ENCODE data around the gene NETO1. TPM values are rescaled to one million over a fixed set of nuclear protein-coding genes. Genes with fewer than 3 reads are reported as not detected.

Gene NETO1
- total RNA-seq, 6 experiments from 2014 or later: not detected

DNA sequence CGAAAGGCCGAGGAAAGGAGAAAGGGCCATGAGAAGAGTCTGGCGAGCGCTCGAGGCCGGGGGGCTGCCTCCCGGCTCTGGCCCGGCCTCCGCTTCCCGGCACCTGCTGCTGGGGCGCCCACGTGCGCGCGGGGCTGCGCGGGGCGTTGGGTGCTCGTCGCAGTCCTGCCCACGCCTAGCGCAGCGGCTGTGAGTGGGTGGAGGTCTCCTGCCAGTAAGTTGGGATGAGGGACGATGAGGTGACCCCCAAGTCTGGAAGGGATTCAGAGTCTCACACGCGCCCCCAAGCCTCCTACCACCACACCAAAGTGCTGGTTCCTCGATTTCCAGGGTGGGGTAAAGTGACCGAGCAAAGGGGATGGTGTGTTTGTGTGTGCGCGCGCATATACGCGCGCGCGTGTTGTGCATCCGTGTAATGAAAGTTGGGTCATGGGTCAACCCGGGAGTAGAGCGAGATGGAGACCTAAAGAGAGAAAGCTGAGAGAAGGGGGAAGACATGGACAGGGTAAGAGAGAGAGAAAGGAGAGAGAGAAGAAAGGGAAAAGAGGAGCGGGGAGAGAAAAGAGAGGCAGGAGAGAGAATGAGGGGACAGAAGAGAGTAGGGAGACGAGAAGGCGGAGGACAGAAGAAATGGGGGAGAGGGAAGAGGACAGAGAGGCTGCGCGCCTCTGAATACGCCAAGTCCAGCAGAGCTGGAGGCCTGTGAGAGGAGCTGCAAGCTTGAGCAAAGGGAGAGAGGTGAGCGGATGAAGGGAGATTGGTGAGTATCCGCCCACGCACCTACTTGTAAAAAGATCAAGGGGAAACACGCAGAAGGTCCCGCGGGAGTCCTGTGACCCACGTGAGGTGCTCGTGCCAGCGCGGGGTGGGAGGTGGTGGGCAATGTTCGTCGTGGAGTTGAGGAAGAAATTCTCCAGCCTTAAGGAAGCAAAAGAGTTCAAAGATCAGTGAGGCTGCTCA, 1.7 kb upstream of the NETO1 start:
- no peaks in the 10 kb centered on the region; the same call in 1 of the 2 replicates for H3K36me3 Mint-ChIP-seq (ENCODE audit: low read depth)
- H3K4me3 Mint-ChIP-seq: no peak overlapping the region; the same call in 1 of the 2 replicates
- peaks cover 14% of the 10 kb centered on the region for H3K4me1 Mint-ChIP-seq (ENCODE audit: low read depth)
- H3K27me3 Mint-ChIP-seq (ENCODE audit: insufficient read depth): peaks cover 21% of the 10 kb centered on the region
- no peak overlapping the region for H3K27ac Mint-ChIP-seq
- no peaks in the 10 kb centered on the region; the same call in 1 of the 2 replicates for H3K9me3 Mint-ChIP-seq
- TF ChIP-seq, protein P1, sequence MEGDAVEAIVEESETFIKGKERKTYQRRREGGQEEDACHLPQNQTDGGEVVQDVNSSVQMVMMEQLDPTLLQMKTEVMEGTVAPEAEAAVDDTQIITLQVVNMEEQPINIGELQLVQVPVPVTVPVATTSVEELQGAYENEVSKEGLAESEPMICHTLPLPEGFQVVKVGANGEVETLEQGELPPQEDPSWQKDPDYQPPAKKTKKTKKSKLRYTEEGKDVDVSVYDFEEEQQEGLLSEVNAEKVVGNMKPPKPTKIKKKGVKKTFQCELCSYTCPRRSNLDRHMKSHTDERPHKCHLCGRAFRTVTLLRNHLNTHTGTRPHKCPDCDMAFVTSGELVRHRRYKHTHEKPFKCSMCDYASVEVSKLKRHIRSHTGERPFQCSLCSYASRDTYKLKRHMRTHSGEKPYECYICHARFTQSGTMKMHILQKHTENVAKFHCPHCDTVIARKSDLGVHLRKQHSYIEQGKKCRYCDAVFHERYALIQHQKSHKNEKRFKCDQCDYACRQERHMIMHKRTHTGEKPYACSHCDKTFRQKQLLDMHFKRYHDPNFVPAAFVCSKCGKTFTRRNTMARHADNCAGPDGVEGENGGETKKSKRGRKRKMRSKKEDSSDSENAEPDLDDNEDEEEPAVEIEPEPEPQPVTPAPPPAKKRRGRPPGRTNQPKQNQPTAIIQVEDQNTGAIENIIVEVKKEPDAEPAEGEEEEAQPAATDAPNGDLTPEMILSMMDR (IDR thresholded peaks at IDR 0.05): no peak
- DNase-seq: no peak

DNA sequence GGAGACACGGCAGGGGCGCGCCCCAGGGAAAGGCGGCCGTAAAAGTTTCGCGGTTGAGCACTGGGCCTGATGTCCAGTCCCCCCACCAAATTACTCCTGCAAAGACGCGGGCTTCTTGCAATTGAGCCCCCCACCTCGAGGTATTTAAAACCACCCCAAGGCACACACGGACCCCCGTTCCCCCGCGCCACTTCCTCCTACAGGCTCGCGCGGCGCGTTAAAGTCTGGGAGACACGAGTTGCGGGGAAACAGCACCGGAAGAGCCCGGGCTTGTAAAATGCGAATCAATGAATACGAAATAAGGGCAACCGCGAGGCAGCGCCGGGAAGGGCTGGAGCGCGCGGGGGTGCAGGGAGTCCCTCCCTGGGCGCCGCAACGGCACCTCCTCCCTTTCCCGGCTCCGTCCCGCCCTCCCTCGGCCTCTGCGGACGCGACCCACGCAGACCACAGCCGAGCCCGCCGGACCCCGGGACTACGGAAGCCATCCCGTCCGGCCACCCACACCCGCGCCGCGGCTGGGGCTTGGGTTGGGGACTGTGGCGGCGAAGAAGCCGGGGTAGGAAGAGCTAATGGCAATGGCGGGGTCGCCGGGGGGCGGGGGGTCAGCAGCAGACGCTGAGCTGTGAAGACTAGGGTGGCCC, 918 bp upstream of the NETO1 start:
- H3K9me3 Mint-ChIP-seq: no peaks in the 10 kb centered on the region; the same call in 1 of the 2 replicates
- H3K27me3 Mint-ChIP-seq (ENCODE audit: insufficient read depth): peaks cover 21% of the 10 kb centered on the region
- 0 out of 2 replicates have a peak overlapping the region, but pooled peaks have one; percentile 15 for H3K4me3 Mint-ChIP-seq
- TF ChIP-seq, protein P1 (IDR thresholded peaks at IDR 0.05): no peak
- peaks cover 14% of the 10 kb centered on the region for H3K4me1 Mint-ChIP-seq (ENCODE audit: low read depth)
- no peak for DNase-seq
- no peaks in the 10 kb centered on the region; the same call in 1 of the 2 replicates for H3K36me3 Mint-ChIP-seq (ENCODE audit: low read depth)
- H3K27ac Mint-ChIP-seq: no peak overlapping the region

DNA sequence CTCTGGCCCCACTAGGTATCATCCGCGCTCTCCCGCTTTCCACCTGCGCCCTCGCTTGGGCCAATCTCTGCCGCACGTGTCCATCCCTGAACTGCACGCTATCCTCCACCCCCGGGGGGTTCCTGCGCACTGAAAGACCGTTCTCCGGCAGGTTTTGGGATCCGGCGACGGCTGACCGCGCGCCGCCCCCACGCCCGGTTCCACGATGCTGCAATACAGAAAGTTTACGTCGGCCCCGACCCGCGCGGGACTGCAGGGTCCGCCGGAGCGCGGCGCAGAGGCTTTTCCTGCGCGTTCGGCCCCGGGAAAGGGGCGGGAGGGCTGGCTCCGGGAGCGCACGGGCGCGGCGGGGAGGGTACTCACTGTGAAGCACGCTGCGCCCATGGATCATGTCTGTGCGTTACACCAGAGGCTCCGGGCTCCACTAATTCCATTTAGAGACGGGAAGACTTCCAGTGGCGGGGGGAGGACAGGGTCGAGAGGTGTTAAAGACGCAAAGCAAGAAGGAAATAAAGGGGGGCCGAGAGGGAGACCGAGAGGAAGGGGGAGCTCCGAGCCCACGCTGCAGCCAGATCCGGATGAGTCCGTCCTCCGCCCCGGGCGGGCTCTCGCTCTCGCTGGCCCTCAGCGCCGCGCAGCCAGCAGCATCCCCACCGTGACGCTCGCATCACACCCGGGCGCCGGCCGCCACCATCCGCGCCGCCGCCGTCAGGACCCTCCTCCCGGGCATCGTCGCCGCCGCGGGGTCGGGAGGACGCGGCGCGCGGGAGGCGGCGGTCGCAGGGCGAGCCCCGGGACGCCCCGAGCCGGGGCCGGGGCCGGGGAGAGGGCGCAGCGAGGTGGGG, 664 bp downstream of the NETO1 start:
- H3K4me1 Mint-ChIP-seq (ENCODE audit: low read depth): peaks cover 14% of the 10 kb centered on the region
- no peak overlapping the region for H3K4me3 Mint-ChIP-seq
- no peaks in the 10 kb centered on the region; the same call in 1 of the 2 replicates for H3K36me3 Mint-ChIP-seq (ENCODE audit: low read depth)
- TF ChIP-seq, protein P1 (IDR thresholded peaks at IDR 0.05): no peak
- H3K27ac Mint-ChIP-seq: no peak overlapping the region
- H3K27me3 Mint-ChIP-seq (ENCODE audit: insufficient read depth): peaks cover 21% of the 10 kb centered on the region
- H3K9me3 Mint-ChIP-seq: no peaks in the 10 kb centered on the region; the same call in 1 of the 2 replicates
- DNase-seq: no peak

DNA sequence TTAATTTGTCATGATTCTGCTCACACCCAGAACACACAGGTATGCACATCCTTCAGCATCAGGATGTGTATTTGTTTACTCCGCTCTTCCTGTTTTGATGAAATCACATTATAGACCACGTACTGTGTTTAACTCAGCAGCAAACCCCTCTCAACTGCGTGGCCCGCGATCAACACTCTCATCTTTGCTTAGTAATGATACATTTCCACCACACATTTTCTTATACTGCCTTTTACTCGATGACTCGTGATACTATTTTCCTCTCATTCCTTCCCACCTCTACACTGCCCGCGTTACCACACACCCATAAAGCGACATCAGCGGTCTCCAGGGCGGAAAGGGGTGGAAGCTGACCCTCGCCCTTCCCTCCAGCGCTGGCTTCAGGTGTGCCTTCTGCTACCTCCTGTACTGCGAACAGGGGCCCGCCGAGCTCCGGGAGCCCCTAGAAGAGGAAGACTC, 1.3 kb downstream of the NETO1 start:
- H3K4me3 Mint-ChIP-seq: peak overlapping the region; percentile 5; the same call in 1 of the 2 replicates
- no peak overlapping the region for H3K27ac Mint-ChIP-seq
- peaks cover 21% of the 10 kb centered on the region for H3K27me3 Mint-ChIP-seq (ENCODE audit: insufficient read depth)
- no peaks in the 10 kb centered on the region; the same call in 1 of the 2 replicates for H3K36me3 Mint-ChIP-seq (ENCODE audit: low read depth)
- TF ChIP-seq, protein P1 (IDR thresholded peaks at IDR 0.05): no peak
- H3K4me1 Mint-ChIP-seq (ENCODE audit: low read depth): peaks cover 14% of the 10 kb centered on the region
- no peaks in the 10 kb centered on the region; the same call in 1 of the 2 replicates for H3K9me3 Mint-ChIP-seq
- no peak for DNase-seq

DNA sequence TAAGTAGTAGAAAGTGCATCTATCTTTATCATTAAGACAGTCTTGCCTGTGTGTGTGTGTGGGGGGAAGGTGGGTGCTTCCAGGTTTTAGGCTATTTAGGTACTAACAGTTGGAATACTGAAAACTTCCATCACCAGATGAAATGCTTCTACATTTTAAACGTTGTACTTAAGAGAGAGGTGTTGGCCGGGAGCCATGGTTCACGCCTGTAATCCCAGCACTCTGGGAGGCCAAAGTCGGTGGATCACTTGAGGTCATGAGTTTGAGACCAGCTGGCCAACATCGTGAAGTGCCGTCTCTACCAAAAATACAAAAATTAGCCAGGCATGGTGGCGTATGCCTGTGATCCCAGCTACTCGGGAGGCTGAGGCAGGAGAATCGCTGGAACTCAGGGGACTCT, 4.0 kb downstream of the NETO1 start:
- Mint-ChIP-seq H3K27me3 (ENCODE audit: insufficient read depth) (peaks cover 17% of the 10 kb centered on the region), H3K4me1 (ENCODE audit: low read depth) (peaks cover 7% of the 10 kb centered on the region), H3K9me3 (no peaks in the 10 kb centered on the region; the same call in 1 of the 2 replicates), H3K27ac (no peak overlapping the region), H3K36me3 (ENCODE audit: low read depth) (no peaks in the 10 kb centered on the region; the same call in 1 of the 2 replicates), H3K4me3 (no peak overlapping the region)
- no peak for DNase-seq
- TF ChIP-seq, protein P1 (IDR thresholded peaks at IDR 0.05): no peak

Measured in HFFc6 (cell line).